MM.1S (cell line): ENCODE measurements around the gene FCHO1.

Experiments
- CTCF ChIP-seq: fragments of 300-600 bp; sonication (generic); IDR thresholded peaks from 2 replicates; pipeline ENCODE4 v1.5.1; 2016; ENCODE audit warnings: antibody characterized with exemption, low read length, mixed read lengths
- EZH2 ChIP-seq: fragments of 300-600 bp; sonication (generic); optimal IDR thresholded peaks from 2 replicates; pipeline ENCODE3; 2017; ENCODE audit warnings: low read depth, mild to moderate bottlenecking, antibody characterized with exemption, low read length, mixed read lengths
- EZH2phosphoT487 ChIP-seq: fragments of 300-600 bp; sonication (generic); IDR thresholded peaks from 2 replicates; pipeline ENCODE4 v1.6.1; 2018; ENCODE audit warnings: antibody characterized with exemption, low read length

GRCh38 chr19:17837972-17838371, 86.7 kb downstream of the FCHO1 start:
- no peak for TF ChIP-seq CTCF
- no peak for TF ChIP-seq EZH2
- no peak for TF ChIP-seq EZH2phosphoT487
